Ecto neural progenitor cell (in vitro differentiated cells): ENCODE results near the gene NAP1L3.

ENCODE experiments used
- DNase-seq: peaks from one replicate; pipeline ENCODE4 v3.0.0-alpha.2; 2018; ENCODE audit warnings: low spot score

NAP1L3 gene

GRCh38 chrX:93673056-93673868, at the start of gene NAP1L3:
NAP1L3 (minus strand) TSS chrX:93673578; CDS start chrX:93673304, 274 bp downstream.
- DNase-seq, result peak; percentile 87

- DNase-seq, result no peak
These were observed 37.7 kb upstream of the NAP1L3 start for GRCh38 chrX:93711076-93711475.

DNA sequence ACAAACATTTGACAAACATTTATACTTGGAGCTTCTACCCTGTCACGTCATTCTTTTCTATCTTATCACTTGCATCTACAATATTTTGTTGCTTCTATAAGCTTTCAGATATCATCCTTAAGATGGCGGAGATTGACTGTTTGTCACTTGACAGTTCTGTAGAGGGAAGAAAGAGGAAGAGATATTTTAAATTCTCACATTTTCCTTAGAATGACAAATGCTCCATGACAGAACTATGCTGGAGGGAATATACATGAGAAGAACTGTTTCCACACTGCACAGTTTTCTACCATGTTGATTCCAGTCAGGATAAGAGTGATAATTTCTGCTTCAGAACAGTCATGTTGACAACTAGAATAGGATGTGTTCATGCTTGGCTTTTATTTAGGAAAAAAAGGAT, 30.3 kb upstream of the NAP1L3 start:
- DNase-seq, result no peak

DNA sequence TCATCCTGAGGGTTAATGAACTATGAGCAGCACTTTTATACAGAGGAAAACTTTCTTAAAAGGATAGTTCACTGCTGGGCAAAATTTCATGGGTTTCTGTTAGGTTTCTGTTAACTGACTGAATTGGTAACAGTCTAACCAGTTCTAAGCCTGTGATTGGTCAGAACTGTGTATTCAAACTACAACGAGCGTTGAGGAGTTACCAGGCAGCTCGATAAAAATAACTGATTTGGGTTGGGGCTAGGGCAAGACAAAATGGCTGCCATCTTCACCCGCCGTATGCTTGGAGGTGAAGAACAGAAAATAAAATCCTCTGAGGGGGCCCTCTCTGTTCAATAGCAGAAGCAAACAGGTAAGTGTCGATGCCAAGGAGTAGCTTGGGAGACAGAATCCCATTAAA, 22.6 kb upstream of the NAP1L3 start:
- DNase-seq, result no peak

DNA sequence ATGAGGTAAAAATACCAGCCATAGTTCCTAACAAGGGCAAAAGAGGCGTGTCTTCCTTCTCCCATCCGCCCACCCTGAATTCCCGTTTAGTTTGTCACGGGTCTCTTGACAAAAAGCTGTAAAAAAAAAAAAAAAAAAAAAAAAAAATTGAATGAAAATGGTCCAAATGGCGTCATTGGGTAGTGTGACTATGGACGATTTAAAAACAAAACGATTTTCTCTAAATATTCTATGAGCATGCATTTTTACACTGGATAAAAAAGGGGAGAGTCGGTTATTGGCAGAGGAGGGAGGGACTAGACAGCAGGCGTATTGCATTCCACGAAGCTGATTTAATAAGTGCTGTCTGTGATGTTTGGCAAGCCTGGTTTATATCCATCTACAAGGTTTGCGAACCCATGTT, 492 bp upstream of the NAP1L3 start, which contains the start of gene FAM133A:
Gene FAM133A, plus strand, starts transcription at position 338 of the 403 bp plus-strand sequence. CDS start 35,214 bp downstream, outside the sequence.
- DNase-seq, result peak; percentile 43

GRCh38 chrX:93660575-93660974, 12.8 kb downstream of the NAP1L3 start:
- no peak for DNase-seq

DNA sequence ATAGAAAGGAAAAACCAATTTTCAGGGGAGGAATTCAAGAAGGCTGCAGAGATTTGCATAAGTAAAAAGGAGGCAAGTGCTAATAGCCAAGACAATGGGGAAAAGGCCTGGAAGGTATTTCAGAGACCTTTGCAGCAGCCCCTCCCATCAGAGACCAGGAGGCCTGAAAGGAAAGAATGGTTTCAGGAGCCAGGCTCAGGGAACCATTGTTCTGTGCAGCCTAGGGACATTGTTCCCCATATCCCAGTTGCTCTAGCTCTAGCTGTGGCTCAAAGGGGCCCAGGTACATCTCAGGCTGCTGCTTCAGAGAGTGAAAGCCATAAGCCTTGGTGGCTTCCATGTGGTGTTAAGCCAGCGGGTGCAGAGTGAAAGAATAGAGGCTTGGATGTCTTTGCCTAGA, 24.0 kb downstream of the NAP1L3 start:
- no peak for DNase-seq

- no peak for DNase-seq
These were observed 35.8 kb downstream of the NAP1L3 start for GRCh38 chrX:93637591-93637990.
